ENCODE measurements around the gene DET1. TPM values are rescaled to one million over a fixed set of nuclear protein-coding genes. Genes with fewer than 3 reads are reported as not detected.
"Not testable (repeated sequence)": the region's sequence is repeated elsewhere in the genome, so short reads cannot be mapped to it uniquely, and the experiment has no call there.

The DET1 gene
- total RNA-seq, 1 donor from 2014 or later = 3.3 TPM

GRCh38 chr15:88541709-88542341 lies 4.7 kb downstream of the DET1 start:
- intact Hi-C loops (cut with micrococcal nuclease) = loop anchor here (10.0 kb wide), 1 partner anchor 793 kb away; the partner anchor contains the start of gene POLG

- intact Hi-C loops (cut with micrococcal nuclease) = loop anchor here (10.0 kb wide), 1 partner anchor 794 kb away; the partner anchor contains the start of gene POLG
Observed at GRCh38 chr15:88541111-88541510, 5.4 kb downstream of the DET1 start.

GRCh38 chr15:88540350-88540749 lies 6.1 kb downstream of the DET1 start:
- intact Hi-C loops (cut with micrococcal nuclease) = loop anchor here (10.0 kb wide), 1 partner anchor 794 kb away; the partner anchor contains the start of gene POLG

GRCh38 chr15:88539441-88539840 lies 7.0 kb downstream of the DET1 start:
- intact Hi-C loops (cut with micrococcal nuclease) = no loop called here

- intact Hi-C loops (cut with micrococcal nuclease) = no loop called here
Observed at GRCh38 chr15:88538972-88539371, 7.5 kb downstream of the DET1 start.

- intact Hi-C loops (cut with micrococcal nuclease) = no loop called here
Observed at GRCh38 chr15:88537591-88538317, 8.7 kb downstream of the DET1 start.

GRCh38 chr15:88535607-88536313 lies 10.7 kb downstream of the DET1 start:
- intact Hi-C loops (cut with micrococcal nuclease) = no loop called here

- intact Hi-C loops (cut with micrococcal nuclease) = no loop called here
Observed at GRCh38 chr15:88535100-88535499, 11.4 kb downstream of the DET1 start.

GRCh38 chr15:88533376-88533775 lies 13.1 kb downstream of the DET1 start:
- intact Hi-C loops (cut with micrococcal nuclease) = no loop called here

GRCh38 chr15:88529021-88529630 lies 17.4 kb downstream of the DET1 start:
- intact Hi-C loops (cut with micrococcal nuclease) = no loop called here

GRCh38 chr15:88526247-88526879 lies 20.1 kb downstream of the DET1 start:
- intact Hi-C loops (cut with micrococcal nuclease) = no loop called here

GRCh38 chr15:88525418-88525817 lies 21.1 kb downstream of the DET1 start:
- intact Hi-C loops (cut with micrococcal nuclease) = no loop called here

- intact Hi-C loops (cut with micrococcal nuclease) = not testable (repeated sequence)
Observed at GRCh38 chr15:88524094-88524493, 22.4 kb downstream of the DET1 start.

- intact Hi-C loops (cut with micrococcal nuclease) = no loop called here
Observed at GRCh38 chr15:88518903-88519302, 27.6 kb downstream of the DET1 start.

- intact Hi-C loops (cut with micrococcal nuclease) = no loop called here
Observed at GRCh38 chr15:88513195-88513594, 33.3 kb downstream of the DET1 start.

- intact Hi-C loops (cut with micrococcal nuclease) = no loop called here
Observed at GRCh38 chr15:88512601-88513000, 33.9 kb downstream of the DET1 start.

- intact Hi-C loops (cut with micrococcal nuclease) = no loop called here
Observed at GRCh38 chr15:88512078-88512477, 34.4 kb downstream of the DET1 start.

GRCh38 chr15:88511161-88511560 lies 35.3 kb downstream of the DET1 start:
- intact Hi-C loops (cut with micrococcal nuclease) = no loop called here

GRCh38 chr15:88509964-88510363 lies 36.5 kb downstream of the DET1 start:
- intact Hi-C loops (cut with micrococcal nuclease) = no loop called here

GRCh38 chr15:88509321-88509720 lies 37.2 kb downstream of the DET1 start:
- intact Hi-C loops (cut with micrococcal nuclease) = no loop called here

GRCh38 chr15:88506628-88507027 lies 39.9 kb downstream of the DET1 start:
- intact Hi-C loops (cut with micrococcal nuclease) = no loop called here

Data from T-helper 1 cell treated with Interleukin-12 subunit alpha and Interleukin-12 subunit beta and Interleukin-4 antibody, amounts not matched to agents 30 ng/mL and 1 ng/mL, for 36 hours (primary cell).